Measurements from ENCODE around the gene PRR16.
"Not testable (repeated sequence)": the region's sequence is repeated elsewhere in the genome, so short reads cannot be mapped to it uniquely, and the experiment has no call there.

PRR16 gene

DNA sequence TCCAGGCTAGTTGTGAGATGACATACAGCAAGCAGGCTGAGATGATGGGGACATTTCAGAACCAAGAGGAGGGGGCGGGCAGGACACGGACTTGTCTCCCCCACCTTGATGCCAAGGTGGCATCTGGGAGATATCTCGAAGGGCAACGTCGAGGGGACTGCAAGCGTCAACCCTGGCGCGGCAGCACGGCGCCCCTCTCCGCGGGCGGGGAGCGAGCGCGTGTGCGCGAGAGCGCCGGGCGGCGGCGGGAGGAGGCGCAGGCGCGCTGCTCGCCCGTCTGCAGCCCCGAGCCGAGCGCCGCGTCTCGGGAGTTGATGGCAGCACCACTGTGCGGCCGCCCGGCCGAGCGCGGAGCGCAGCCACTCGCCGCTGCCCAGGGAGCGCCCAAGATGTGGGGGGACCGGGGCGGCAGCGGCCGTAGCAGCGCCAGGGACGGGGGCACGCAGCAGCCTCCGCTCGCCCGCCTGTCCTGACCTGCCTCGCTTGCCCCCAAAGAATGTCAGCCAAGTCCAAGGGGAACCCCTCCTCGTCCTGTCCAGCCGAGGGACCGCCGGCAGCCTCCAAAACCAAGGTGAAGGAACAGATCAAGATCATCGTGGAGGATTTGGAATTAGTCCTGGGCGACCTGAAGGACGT is at the start of gene PRR16:
TSS of gene PRR16 (plus strand) at position 310 of the 636 bp plus-strand sequence.
- no peak for DNase-seq

DNA sequence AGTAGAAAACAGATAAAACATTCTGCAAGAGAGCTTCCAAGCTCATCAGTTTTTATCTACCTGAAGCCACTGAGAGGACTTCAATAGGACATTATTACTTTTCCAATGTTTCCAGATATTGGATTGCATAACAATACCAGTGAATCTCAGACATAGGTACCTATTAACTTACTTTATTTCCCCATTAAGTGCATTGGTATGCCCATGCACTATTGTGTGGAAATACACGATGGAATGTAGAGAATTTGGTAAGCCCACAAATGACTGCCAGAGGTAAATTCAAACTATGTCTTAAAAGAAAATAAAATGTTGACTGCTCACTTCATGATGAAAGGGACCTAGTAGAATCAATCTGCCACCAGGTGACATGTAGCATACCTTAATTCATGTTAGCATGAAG is 48.1 kb upstream of the PRR16 start:
- DNase-seq: no peak

DNA sequence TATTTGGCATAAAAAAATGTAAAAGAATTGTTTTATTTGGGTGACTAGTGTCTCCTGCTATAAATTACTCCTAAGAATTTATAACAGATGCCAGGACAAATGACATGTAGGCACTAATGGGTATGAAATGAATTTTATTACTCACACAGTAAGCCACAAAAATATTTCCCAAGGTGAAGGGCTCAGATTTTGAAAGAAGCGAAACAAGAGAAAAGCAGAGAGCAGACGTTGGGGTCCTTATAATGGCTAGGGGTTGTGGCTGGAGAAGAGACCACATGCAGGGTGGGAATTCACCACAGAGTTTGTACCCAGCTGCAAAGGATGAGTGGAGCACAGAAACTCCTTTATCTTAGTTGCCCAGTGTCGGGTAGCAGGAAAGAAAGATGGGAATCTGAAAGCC is 45.0 kb upstream of the PRR16 start:
- no peak for DNase-seq

DNA sequence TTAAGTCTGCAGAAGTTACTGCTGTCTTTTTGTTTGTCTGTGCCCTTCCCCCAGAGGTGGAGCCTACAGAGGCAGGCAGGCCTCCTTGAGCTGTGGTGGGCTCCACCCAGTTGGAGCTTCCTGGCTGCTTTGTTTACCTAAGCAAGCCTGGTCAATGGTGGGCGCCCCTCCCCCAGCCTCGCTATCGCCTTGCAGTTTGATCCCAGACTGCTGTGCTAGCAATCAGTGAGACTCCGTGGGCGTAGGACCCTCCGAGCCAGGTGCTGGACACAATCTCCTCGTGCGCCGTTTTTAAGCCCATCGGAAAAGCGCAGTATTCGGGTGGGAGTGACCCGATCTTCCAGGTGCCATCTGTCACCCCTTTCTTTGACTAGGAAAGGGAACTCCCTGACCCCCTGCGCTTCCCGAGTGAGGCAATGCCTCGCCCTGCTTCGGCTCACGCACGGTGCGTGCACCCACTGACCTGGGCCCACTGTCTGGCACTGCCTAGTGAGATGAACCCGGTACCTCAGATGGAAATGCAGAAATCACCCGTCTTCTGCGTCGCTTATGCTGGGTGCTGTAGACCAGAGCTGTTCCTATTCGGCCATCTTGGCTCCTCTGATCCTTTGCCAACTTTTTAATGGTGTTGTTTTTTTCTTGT is 37.3 kb upstream of the PRR16 start:
- DNase-seq: not testable (repeated sequence)

DNA sequence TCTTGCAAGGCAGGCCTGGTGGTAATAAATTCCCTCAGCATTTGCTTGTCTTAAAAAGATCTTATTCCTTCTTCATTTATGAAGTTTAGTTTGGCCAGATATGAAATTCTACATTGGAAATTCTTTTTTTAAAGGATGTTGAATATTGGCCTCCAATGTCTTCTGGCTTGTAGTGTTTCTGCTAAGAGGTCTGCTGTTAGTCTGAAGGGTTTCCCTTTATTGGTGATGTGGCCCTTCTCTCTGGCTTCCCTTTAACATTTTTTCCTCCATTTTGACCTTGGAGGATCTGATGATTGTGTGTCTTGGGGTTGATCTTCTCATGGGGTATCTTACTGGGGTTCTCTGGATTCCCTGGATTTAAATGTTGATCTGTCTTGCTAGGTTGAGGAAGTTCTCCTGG is 33.5 kb upstream of the PRR16 start:
- no peak for DNase-seq

DNA sequence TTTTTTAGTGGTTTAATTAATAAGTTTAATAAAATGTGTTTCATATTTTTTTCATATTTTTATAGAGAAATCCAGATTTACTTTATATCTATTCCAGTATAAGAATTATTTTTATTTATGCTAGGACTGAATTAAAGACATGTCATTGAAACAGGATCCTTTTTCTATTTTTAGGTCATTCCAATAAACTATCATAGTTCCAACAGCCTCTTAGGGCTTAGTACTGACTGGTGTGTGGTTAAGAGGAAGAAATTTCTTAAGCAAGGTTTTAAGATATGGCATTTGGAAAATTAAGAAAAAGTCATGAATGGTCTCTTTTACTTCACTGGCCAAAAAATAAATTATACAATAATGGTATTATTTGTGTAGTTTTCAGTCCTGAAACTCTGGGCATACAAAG is 31.2 kb upstream of the PRR16 start:
- no peak for DNase-seq

DNA sequence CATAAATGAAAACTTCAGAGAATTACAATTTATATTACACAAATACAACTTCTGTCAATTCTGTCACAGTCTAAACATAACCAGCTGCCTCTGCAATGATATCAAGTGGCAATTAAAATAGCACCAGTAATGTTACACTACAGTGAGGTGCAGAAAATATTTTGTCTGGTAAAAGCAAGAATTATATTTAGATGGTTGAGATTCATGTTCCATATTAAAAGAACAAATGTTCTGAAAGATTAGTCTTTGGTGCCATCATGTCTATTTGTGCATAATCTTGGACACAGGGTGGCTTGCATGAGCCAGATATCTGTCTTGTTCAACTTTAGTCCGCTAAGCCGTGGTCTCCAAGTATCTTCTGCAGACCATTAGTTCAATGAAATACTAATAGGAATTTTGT is 29.0 kb upstream of the PRR16 start:
- DNase-seq: no peak

DNA sequence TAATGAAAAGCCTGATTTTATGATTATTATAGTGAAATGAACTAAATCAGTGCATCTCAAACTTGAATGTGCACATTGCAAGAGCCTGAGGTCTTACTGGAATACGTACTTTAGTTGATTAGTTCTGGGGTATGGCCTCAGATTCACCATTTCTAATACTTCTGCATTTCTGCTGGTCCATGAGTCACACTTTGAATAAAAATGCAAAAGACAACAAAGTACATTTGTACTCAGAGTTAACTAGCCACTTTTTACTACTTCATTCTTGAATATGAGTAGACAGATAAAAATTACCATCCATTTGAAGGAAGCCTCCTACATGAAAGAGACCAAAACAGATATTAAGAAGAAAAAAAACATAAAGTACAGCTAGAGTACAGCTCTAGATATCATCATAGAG is 27.1 kb upstream of the PRR16 start:
- no peak for DNase-seq

DNA sequence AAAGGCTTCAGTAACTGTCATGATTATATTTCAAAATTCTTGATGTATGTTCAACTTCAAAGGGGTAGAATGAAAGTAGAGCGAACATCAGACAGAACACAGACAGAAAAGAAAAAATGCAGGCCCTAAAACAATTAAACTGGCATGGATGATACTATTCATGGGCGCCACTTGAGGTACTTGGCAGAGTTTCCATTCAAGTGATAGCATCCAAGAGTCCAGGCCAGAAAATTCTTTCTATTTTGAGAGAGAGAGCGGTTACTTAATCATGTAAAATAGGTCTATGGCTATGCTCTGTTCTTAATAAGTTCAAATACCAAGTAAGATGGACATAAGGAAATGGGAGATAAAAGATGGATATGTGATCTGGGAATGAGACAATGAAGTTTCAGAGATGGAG is 21.4 kb upstream of the PRR16 start:
- DNase-seq: no peak

DNA sequence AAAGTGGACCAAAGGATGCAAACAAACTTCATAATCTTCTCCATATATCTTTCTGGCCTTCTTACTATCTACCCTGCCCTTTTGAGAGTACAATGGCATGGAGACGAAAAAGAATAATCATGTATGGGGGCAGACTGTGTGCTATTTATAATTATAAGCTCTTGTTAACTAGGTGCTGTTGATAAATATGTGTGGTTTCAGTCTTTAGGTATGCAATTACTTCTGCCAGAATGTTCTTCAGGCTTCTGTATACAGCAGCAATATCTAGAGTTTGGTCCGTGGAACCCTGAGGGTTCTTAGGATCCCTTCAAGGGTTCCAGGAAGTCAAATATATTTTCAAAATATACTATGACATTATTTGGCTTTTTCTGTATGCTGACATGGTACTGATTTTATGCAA is 20.5 kb upstream of the PRR16 start:
- no peak for DNase-seq

DNA sequence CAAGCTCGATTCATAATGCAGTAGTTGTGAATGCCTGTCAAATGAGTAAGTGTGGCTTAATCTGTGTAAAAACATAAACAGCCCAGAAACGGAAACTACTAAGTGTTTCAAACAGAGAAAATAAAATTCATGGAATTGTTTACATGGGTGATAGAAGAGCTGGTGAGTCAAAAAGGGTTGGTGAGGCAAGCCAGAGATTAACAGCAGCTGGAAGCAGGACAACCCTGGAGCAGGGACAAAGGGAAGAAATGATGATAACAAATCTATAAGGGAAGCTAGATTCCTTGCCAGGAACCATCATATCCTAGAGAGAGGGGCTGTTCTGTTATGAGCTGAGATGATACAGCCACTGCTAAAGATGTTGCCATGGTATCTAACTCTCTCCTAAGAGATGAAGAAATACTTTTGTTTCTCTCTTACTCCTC is 18.0 kb upstream of the PRR16 start:
- no peak for DNase-seq

DNA sequence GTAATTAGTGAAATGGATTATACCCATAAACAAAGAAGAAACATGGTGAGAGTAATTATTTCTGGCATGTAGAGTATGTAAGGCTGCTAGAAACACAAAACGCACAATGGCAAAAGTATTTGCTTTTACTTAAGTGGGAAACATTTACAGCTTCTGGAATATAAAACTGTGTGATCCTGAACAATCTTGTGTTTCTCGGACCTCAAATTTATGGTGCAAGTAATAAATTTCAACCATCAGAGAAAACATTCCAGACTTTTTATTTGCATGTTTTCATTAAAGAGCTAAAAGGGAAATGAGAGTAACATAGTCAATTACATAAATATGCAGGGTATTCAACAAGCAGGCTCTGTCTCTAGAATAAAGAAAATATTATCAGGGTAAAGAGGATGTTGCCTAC is 17.2 kb upstream of the PRR16 start:
- no peak for DNase-seq

DNA sequence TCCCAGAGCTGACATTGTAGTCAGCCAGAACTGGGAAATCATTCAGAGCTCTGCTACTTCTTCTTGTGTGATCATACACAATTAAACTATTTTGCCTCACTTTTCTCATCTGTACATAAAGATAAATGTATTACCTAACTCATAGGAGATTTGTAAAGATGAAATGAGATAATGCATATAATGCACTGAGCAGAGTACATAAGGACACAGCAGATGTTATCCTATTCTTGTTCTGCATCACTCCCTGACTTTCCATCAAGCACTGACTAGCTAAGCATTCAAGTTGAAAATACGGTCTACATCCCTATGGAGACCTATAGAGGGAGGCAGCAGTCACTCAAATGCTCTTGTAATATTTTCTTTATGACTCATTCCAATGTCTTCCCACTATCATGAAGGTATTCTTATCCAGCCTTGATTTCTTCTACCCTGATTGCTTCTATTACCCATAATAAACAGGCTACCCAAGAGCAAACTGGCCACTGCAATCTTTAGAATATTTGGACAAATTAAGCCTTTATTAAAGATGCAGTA is 16.3 kb upstream of the PRR16 start:
- DNase-seq: no peak

DNA sequence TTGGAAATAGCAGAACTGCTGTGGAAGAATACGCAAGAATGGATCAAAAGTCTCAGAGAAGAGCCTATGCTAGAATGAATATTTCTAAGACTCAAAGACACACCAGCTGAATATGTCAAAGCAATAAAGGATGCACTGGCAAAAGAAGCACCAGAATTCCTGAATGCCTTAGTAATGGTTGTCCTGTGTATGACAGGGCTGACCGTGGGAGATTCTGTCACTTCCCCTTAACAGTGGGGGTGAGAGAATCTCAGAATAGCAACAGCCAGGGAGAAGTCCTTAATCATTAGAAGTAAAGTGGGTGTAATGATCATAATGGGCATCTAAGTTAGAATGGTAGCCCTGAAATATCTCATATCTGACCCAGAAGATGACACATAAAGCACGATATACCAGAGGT is 14.6 kb upstream of the PRR16 start:
- no peak for DNase-seq

DNA sequence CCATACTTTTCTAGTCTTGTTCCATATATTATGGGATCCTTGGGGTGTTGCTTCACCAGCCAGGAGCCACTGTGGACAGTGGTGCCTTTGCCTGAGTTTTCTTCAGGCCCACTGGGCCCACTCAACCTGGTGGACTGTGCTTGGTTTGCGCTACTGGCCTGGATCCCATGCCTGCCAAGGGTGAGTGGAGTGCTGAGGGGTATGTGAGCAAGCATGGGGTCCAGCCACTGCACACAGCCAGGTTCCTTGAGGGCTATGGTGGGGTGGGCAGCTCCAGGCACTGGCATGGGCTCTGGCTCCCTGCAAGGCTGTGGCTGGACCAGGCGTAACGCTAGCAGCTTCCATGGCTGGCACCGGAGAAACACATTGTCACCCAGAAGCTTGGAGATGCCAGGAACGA is 13.2 kb upstream of the PRR16 start:
- DNase-seq: no peak

DNA sequence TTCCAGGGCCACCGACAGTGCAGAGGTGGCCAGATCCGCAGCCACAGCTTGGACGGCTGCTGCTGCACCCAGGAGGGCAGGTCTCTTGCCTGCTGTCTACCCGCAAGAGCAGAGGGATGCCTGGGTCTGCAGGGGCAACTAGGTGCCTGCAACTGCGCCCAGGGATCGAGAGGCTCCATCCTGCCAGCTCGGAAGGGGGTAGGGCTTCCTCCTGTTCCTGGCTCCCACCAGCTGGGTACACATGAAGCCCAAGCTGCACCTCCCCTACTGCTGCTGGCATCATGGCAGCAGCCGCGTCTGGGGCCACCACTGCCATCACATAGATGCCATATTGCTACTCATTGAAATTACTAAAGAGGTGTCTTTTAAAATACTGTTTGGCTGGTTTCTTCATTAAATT is 12.7 kb upstream of the PRR16 start:
- DNase-seq: no peak

DNA sequence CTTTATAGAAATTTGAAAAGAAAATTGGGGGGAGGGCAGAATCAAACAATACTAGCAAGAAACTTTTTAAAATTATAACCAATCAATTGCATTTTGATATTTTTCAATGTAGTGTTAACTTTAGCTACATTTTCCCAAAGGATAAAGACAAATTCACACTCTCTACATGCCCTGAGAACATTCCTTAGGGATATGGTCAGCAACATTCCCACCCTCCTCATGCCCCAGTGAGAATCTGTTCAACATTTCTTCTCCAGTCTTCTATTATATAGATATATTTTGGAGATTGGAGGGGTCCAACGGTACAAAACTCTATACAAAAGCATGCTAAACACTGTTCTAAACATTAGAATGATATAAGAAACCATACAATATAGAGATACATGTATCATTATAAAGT is 11.6 kb upstream of the PRR16 start:
- DNase-seq: no peak

DNA sequence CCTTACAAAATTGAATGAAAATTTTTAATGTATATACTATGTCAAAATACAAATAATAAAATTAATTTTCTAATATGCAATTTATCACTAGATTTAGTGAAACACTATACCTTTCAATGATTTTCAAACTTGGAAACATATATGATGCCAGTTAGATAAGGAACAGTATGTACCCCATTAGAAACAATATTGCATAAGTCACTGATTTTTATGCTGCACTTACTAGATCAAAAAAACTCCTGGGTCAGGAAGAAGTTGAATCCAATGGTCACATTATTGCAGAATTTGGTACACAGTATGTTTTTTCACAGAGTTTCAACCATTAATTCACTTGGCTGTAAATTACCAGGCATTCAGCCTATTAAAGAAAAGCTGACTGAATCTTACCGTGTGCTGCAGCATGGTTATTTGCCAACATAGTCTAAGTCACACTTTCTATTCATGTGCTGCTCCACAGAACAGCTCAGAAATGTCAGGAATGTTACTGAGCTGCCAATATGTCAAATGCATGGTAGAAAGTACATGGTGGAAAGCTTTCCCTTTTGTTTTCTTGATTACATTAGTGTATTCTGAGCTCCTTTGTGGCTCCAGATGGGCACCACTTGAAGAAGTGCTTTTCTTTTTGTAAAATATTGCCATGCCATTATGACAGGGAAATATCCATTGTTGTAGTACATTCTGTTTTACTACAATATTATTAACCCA is 9.9 kb upstream of the PRR16 start:
- no peak for DNase-seq

DNA sequence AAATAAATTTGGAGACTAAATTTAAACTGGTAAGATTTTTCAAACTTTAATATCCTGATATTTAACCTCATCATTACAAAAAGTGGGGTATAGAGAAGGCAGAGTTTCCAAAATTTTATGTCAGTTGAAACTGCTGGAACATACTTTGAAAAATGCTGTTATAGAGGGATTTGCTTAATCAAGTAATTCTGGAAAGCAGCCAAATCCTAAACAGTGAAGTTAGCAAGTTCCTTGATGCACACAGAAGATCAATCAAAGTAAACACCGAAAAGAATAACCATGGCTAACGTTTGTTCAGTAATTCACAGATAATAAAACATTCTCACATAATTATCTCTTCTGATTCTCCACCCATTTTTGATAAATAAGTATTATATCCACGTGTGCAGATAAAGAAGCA is 8.1 kb upstream of the PRR16 start:
- no peak for DNase-seq

DNA sequence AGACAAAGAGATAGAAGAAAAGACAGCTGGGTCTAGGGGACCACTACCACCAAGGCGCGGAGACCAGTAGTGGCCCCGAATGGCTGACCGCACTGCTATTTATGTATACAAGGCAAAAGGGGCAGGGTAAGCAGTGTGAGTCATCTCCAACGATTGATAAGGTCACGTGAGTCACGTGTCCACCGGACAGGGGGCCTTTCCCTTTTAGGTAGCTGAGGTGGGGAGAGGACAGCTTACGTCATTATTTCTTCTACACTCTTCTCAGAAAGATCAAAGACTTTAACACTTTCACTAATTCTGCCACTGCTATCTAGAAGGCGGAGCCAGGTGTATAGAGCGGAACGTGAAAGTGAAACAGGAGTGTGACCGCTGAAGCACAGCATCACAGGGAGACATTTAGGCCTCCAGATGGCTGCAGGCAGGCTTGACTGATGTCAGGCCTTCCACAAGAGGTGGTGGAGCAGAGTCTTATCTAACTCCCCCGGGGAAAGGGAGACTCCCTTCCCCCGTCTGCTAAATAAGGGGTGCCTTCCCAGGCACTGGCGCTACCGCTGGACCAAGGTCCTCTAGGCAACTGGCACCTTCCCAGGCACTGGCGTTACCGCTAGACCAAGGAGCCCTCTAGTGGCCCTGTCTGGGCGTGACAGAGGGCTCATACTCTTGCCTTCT is 6.1 kb upstream of the PRR16 start:
- DNase-seq: peak; percentile 30 to 49

DNA sequence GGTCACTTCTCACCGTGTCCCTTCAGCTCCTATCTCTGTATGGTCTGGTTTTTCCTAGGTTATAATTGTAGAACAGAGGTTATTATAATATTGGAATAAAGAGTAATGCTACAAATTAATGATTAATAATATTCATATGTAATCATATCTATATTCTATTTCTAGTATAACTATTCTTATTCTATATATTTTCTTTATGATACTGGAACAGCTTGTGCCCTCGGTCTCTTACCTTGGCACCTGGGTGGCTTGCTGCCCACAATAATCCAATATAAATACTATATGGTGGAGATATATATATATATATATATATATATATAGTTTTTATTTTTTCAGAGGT is 5.6 kb upstream of the PRR16 start:
- DNase-seq: not testable (repeated sequence)

DNA sequence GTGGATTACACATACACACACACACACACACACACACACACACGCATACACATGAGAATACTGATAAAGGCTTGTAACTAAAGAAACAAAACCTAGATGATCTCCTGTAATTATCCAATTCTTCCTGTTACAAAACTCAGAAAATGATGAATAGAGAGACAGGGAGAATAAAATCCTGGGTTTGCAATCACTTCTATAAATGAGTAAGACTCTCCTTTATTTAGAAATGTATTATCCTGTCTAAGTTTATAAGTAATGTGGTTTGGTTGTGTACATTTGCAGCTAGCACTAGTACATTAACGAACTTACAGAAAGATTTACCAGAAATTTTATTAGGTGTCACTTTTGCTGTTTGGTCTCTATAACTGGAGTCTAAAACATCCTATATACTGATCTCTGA is 2.8 kb upstream of the PRR16 start:
- DNase-seq: no peak

DNA sequence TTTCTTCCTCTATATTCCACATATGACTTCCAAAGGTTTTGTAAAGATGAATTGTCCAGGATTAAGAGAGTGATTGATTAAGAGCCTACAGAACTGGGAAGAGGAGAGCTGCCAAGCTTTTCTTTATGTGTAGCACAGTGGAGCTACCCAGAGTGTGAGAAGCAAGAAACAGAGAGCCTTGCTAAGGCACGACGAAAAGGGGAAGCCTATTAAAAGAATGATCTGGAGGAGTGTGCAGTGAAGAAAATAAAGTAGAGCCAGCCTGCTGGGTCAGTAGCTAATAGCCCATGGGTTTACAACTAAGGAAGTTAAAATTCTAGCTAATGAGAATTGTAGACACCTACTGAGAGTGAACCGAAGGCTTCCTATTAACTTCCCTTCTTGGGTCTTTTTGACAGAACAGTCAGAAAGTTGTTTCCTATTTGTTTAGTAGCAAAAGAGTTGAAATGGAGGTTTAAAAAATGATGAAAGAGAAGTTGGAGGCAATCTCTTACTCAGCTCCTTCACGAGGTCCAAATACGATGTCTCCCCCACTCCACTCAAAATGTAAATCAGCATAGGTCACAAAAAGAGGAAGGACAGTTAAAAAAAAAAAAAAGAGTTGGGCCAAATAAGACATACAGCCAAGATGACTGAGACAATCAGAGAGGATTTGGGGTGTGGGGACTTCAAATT is 957 bp upstream of the PRR16 start:
- peak; percentile 9 to 31 for DNase-seq

Measured in AML-193 (cell line).